Kidney epithelial cell (primary cell): ENCODE data around the gene PAK1. TPM values are rescaled to one million over a fixed set of nuclear protein-coding genes. Genes with fewer than 3 reads are reported as not detected.
A peak's percentile ranks its signal among the peaks of the same experiment; 100 is the strongest.

ENCODE experiments used
- DNase-seq: peaks from one replicate; pipeline ENCODE4 v3.0.0-alpha.2; 2010; ENCODE audit warnings: low read depth
- H3K27me3 ChIP-seq: 2 replicates; pipeline ENCODE4 v1.6.0; 2011; ENCODE audit warnings: low read length; ENCODE audit not compliant: control insufficient read depth, insufficient read depth
- H3K36me3 ChIP-seq: 2 replicates; pipeline ENCODE4 v1.5.1; 2011; ENCODE audit warnings: low read length; ENCODE audit not compliant: control insufficient read depth, insufficient read depth
- H3K4me3 ChIP-seq: 2 replicates; pipeline ENCODE4 v1.5.1; 2011; ENCODE audit warnings: low read depth, mild to moderate bottlenecking, control low read depth, low read length
- CTCF ChIP-seq: IDR thresholded peaks from 2 replicates; pipeline ENCODE4 v1.5.1; 2011; ENCODE audit warnings: mild to moderate bottlenecking, moderate library complexity, low read length, control low read depth, inconsistent platforms; ENCODE audit not compliant: insufficient read depth, poor library complexity, severe bottlenecking
- total RNA-seq: library from RNA; depleted of rRNA; stranded (reverse); fragments of >200 nt; gene quantifications from 2 replicates; pipeline ENCODE4 v1.2.3, GENCODE V29; 2015

The PAK1 gene
- total RNA-seq, 1 donor from 2014 or later = 35.3 TPM

GRCh38 chr11:77413850-77414460, 59.9 kb downstream of the PAK1 start:
- no peak for TF ChIP-seq CTCF
- Histone ChIP-seq H3K36me3 (no peaks in the 10 kb centered on the region), H3K4me3 (no peak overlapping the region), H3K27me3 (no peaks in the 10 kb centered on the region)
- DNase-seq = no peak

- H3K4me3 ChIP-seq = no peak overlapping the region
- no peaks in the 10 kb centered on the region for H3K27me3 ChIP-seq
- no peak for DNase-seq
- H3K36me3 ChIP-seq = no peaks in the 10 kb centered on the region
- TF ChIP-seq CTCF = no peak
These were observed 61.1 kb downstream of the PAK1 start for GRCh38 chr11:77412814-77413213.

- peak; percentile 47 for DNase-seq
- Histone ChIP-seq H3K36me3 (no peaks in the 10 kb centered on the region), H3K4me3 (peak overlapping the region; percentile 49), H3K27me3 (no peaks in the 10 kb centered on the region)
- TF ChIP-seq CTCF = no peak
These were observed 62.0 kb downstream of the PAK1 start for GRCh38 chr11:77411717-77412441.

GRCh38 chr11:77411137-77411707, 62.7 kb downstream of the PAK1 start:
- no peak for TF ChIP-seq CTCF
- no peaks in the 10 kb centered on the region for H3K27me3 ChIP-seq
- H3K4me3 ChIP-seq = peak overlapping the region; percentile 49
- H3K36me3 ChIP-seq = no peaks in the 10 kb centered on the region
- DNase-seq = no peak

GRCh38 chr11:77410076-77410827, 63.6 kb downstream of the PAK1 start:
- DNase-seq = no peak
- Histone ChIP-seq H3K36me3 (no peaks in the 10 kb centered on the region), H3K27me3 (no peaks in the 10 kb centered on the region), H3K4me3 (no peak overlapping the region)
- TF ChIP-seq CTCF = no peak
